Fibroblast of villous mesenchyme (primary cell): Measurements from ENCODE around the gene FSIP1. TPM values are rescaled to one million over a fixed set of nuclear protein-coding genes. Genes with fewer than 3 reads are reported as not detected.

Source experiments
- DNase-seq: peaks from one replicate; pipeline ENCODE4 v3.0.0-alpha.2; 2010; ENCODE audit warnings: low read depth
- H3K4me3 ChIP-seq: 2 replicates; pipeline ENCODE4 v1.5.1; 2011; ENCODE audit warnings: low read depth, mild to moderate bottlenecking, low read length
- total RNA-seq: library from RNA; depleted of rRNA; stranded (reverse); fragments of >200 nt; gene quantifications from 2 replicates; pipeline ENCODE4 v1.2.3, GENCODE V29; 2012
- TF ChIP-seq, protein P1 (sequence below): IDR thresholded peaks from 2 replicates; pipeline ENCODE4 v1.5.1; 2012; ENCODE audit warnings: low read depth, mild to moderate bottlenecking, low read length; ENCODE audit not compliant: insufficient read depth

The FSIP1 gene
- total RNA-seq, 1 donor, result 2.6 TPM

- TF ChIP-seq, protein P1, sequence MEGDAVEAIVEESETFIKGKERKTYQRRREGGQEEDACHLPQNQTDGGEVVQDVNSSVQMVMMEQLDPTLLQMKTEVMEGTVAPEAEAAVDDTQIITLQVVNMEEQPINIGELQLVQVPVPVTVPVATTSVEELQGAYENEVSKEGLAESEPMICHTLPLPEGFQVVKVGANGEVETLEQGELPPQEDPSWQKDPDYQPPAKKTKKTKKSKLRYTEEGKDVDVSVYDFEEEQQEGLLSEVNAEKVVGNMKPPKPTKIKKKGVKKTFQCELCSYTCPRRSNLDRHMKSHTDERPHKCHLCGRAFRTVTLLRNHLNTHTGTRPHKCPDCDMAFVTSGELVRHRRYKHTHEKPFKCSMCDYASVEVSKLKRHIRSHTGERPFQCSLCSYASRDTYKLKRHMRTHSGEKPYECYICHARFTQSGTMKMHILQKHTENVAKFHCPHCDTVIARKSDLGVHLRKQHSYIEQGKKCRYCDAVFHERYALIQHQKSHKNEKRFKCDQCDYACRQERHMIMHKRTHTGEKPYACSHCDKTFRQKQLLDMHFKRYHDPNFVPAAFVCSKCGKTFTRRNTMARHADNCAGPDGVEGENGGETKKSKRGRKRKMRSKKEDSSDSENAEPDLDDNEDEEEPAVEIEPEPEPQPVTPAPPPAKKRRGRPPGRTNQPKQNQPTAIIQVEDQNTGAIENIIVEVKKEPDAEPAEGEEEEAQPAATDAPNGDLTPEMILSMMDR, result no peak
- DNase-seq, result no peak
- H3K4me3 ChIP-seq, result peak overlapping the region; percentile 95
Measured at GRCh38 chr15:39781967-39782302, 706 bp downstream of the FSIP1 start.

- DNase-seq, result no peak
- no peak overlapping the region for H3K4me3 ChIP-seq
- TF ChIP-seq, protein P1, result no peak
Measured at GRCh38 chr15:39781147-39781966, 1.3 kb downstream of the FSIP1 start.

- TF ChIP-seq, protein P1, result no peak
- DNase-seq, result peak; percentile 37
- no peak overlapping the region for H3K4me3 ChIP-seq
Measured at GRCh38 chr15:39778021-39778420, 4.6 kb downstream of the FSIP1 start.

- DNase-seq, result no peak
- H3K4me3 ChIP-seq, result no peak overlapping the region
- TF ChIP-seq, protein P1, result no peak
Measured at GRCh38 chr15:39777496-39777895, 5.1 kb downstream of the FSIP1 start.

DNA sequence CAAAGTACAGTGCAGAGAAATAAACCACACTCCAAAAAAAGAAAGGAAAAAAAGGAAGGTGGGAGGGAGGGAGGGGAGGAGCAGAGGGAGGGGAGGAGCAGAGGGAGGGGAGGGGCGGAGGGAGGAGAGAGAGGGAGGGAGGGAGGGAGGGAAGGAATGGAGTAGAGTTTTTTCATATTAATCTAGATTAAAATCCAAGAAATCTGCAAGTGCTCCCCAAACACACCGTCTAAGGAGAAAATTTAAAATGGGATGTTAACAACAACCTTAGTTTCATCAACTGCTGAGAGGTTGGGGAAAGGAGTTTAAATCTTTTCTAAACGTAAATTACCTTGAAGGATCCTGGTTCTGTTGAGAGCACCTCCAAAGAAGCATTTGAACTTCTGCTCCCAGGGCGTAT lies 6.6 kb downstream of the FSIP1 start:
- TF ChIP-seq, protein P1, result no peak
- H3K4me3 ChIP-seq, result no peak overlapping the region
- no peak for DNase-seq

GRCh38 chr15:39774688-39775267 lies 7.9 kb downstream of the FSIP1 start:
- no peak for DNase-seq
- H3K4me3 ChIP-seq, result no peak overlapping the region
- TF ChIP-seq, protein P1, result no peak
